ENCODE measurements around the gene DUSP6.

The DUSP6 gene

DNA sequence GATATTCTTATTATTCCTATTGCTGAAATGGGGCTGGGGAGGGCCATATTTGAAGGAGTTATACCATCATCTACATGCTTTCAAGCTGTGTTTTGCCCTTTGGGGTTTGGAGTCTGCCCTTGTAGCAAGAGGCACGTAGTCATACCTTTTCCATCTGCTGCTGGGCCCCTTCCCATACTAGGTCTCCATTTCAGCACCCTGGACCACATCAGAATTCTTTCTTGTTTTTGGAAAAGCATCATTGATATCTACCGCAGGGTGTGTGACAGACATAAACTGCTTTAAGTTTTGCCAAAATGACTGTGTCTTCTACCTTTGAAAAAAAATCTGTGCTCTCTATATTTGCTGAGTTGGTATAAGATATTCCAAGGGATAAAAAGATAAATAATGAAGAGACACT is 12.3 kb upstream of the DUSP6 start:
- TF ChIP-seq, protein P1, sequence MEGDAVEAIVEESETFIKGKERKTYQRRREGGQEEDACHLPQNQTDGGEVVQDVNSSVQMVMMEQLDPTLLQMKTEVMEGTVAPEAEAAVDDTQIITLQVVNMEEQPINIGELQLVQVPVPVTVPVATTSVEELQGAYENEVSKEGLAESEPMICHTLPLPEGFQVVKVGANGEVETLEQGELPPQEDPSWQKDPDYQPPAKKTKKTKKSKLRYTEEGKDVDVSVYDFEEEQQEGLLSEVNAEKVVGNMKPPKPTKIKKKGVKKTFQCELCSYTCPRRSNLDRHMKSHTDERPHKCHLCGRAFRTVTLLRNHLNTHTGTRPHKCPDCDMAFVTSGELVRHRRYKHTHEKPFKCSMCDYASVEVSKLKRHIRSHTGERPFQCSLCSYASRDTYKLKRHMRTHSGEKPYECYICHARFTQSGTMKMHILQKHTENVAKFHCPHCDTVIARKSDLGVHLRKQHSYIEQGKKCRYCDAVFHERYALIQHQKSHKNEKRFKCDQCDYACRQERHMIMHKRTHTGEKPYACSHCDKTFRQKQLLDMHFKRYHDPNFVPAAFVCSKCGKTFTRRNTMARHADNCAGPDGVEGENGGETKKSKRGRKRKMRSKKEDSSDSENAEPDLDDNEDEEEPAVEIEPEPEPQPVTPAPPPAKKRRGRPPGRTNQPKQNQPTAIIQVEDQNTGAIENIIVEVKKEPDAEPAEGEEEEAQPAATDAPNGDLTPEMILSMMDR (IDR thresholded peaks at IDR 0.05; ENCODE audit: low read depth, low read length) = no peak
- no peak for TF ChIP-seq POLR2A (IDR thresholded peaks at IDR 0.05; ENCODE audit: extremely low read depth, insufficient read length)
- TF ChIP-seq MYC (IDR thresholded peaks at IDR 0.05; ENCODE audit: low read depth, low read length) = no peak
- TF ChIP-seq, protein P2, sequence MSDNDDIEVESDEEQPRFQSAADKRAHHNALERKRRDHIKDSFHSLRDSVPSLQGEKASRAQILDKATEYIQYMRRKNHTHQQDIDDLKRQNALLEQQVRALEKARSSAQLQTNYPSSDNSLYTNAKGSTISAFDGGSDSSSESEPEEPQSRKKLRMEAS (IDR thresholded peaks at IDR 0.05; ENCODE audit: low read depth, low read length) = no peak
- no peak for DNase-seq (ENCODE audit: low read depth)

DNA sequence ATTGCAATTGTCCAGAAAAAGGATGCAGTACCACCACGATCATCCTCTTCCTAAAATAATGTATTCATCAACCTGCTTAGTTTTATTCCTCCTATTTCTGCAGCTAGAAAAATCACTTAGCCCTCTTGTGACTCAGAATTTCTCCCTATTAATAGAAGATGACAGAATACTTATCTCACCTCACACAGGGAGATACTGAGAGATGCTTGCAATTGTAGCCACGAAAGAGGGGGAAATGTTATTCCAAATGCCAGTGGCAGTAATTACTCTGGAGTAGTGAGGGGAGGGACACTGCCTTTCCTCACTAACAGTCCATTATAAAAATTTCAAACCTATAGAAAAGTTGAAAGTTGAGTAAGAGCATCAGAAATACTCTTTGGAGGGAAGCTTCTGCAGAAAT is 11.8 kb upstream of the DUSP6 start:
- no peak for TF ChIP-seq MYC (IDR thresholded peaks at IDR 0.05; ENCODE audit: low read depth, low read length)
- TF ChIP-seq, protein P1 (IDR thresholded peaks at IDR 0.05; ENCODE audit: low read depth, low read length) = no peak
- TF ChIP-seq POLR2A (IDR thresholded peaks at IDR 0.05; ENCODE audit: extremely low read depth, insufficient read length) = no peak
- TF ChIP-seq, protein P2 (IDR thresholded peaks at IDR 0.05; ENCODE audit: low read depth, low read length) = no peak
- DNase-seq (ENCODE audit: low read depth) = no peak
- H3K4me3 ChIP-seq (ENCODE audit: low read depth, low read length) = no peak overlapping the region

More for the DNA sequence above, 12.3 kb upstream of the DUSP6 start:
- no peak overlapping the region for H3K4me3 ChIP-seq (ENCODE audit: low read depth, low read length)

DNA sequence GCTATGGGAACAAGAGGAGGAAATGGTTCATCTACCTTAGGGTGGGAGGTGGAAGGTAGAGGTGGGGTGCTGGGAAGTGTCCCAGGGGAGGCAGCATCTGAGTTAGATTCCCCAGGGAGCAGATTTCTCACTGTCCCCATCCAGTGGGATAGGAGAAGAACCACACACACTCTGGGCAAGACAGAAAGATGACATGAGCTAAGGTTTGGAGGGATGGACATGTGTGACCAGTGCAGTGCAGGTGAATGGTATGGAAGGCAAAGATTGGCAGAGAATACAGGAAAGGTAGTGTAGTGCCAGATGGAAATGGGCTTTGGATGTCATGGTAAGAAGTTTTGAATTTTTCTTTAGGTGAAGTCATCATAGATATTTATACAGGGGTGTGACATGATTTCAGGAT is 11.3 kb upstream of the DUSP6 start:
- no peak overlapping the region for H3K4me3 ChIP-seq (ENCODE audit: low read depth, low read length)
- TF ChIP-seq MYC (IDR thresholded peaks at IDR 0.05; ENCODE audit: low read depth, low read length) = no peak
- TF ChIP-seq, protein P2 (IDR thresholded peaks at IDR 0.05; ENCODE audit: low read depth, low read length) = no peak
- TF ChIP-seq, protein P1 (IDR thresholded peaks at IDR 0.05; ENCODE audit: low read depth, low read length) = no peak
- no peak for TF ChIP-seq POLR2A (IDR thresholded peaks at IDR 0.05; ENCODE audit: extremely low read depth, insufficient read length)
- DNase-seq (ENCODE audit: low read depth) = no peak

DNA sequence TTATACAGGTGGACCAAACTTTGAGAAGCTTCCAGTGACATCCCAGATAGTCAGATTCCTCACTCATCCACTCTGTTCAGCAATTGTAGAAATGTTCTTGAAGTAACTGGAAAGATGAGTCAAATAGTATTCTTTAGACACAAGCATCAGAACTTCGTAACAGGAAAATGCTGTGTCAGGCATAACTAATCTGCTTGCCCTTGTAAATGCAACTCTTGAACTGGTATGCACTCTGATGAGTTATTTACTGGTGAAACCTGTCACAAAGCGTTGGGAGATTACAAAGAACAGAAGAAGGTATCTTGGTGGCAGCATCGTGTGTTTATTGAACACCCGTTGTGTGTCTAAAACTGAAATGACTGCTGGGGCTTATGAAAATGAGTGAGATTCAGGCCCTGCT is 10.8 kb upstream of the DUSP6 start:
- no peak for DNase-seq (ENCODE audit: low read depth)
- no peak overlapping the region for H3K4me3 ChIP-seq (ENCODE audit: low read depth, low read length)
- TF ChIP-seq POLR2A (IDR thresholded peaks at IDR 0.05; ENCODE audit: extremely low read depth, insufficient read length) = no peak
- no peak for TF ChIP-seq MYC (IDR thresholded peaks at IDR 0.05; ENCODE audit: low read depth, low read length)
- TF ChIP-seq, protein P1 (IDR thresholded peaks at IDR 0.05; ENCODE audit: low read depth, low read length) = no peak
- TF ChIP-seq, protein P2 (IDR thresholded peaks at IDR 0.05; ENCODE audit: low read depth, low read length) = no peak

DNA sequence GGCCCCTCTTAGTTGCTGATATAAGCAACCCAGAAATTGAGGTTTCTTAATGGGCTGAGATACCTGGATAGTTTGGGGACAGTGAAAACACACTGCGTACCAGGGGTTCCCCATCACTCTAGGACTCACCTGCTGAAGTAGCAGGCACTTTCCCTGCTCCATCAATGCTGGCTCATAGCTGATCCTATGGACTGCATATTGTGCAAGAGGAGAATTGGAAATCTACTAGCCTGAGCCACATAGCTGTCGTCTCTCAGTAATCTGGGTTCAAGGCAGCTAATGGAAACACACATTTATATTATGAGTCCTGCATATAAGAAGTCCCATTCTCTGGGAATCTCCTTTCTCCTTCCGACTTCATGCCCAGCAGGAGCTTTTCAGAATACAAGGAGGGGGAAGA is 7.3 kb upstream of the DUSP6 start:
- no peak for TF ChIP-seq MYC (IDR thresholded peaks at IDR 0.05; ENCODE audit: low read depth, low read length)
- TF ChIP-seq, protein P1 (IDR thresholded peaks at IDR 0.05; ENCODE audit: low read depth, low read length) = no peak
- DNase-seq (ENCODE audit: low read depth) = no peak
- H3K4me3 ChIP-seq (ENCODE audit: low read depth, low read length) = no peak overlapping the region

DNA sequence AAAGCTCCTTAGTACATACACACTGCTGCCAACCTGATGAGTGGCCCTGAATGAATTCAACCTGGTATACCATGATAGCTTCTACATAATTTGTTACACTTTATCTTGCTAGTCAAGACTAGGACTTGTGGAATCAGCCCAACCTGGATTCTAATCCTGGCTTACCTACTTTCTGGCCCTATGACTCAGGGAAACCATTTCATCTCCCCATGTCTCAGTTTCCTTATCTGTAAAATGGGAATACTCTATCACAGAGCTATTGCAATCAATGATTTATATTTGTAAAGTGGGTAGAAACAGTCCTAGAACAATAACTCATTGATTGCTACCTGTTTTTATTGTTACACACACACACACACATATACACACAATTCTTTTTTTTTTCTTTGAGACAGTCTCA is 6.5 kb upstream of the DUSP6 start:
- no peak for DNase-seq (ENCODE audit: low read depth)
- TF ChIP-seq, protein P2 (IDR thresholded peaks at IDR 0.05; ENCODE audit: low read depth, low read length) = no peak
- TF ChIP-seq POLR2A (IDR thresholded peaks at IDR 0.05; ENCODE audit: extremely low read depth, insufficient read length) = no peak
- no peak overlapping the region for H3K4me3 ChIP-seq (ENCODE audit: low read depth, low read length)

Measured in NB4 (cell line).